HG02798 (cell line): ENCODE results near the gene WNT7B.

Source experiments
- ATAC-seq: cut with Tn5 transposase; IDR thresholded peaks from one replicate; pipeline ENCODE4 v1.9.1; 2021; ENCODE audit warnings: mild to moderate bottlenecking; ENCODE audit not compliant: unreplicated experiment, poor library complexity

WNT7B gene

GRCh38 chr22:45960477-45961386 is 16.2 kb downstream of the WNT7B start:
- ATAC-seq: no peak

GRCh38 chr22:45959719-45960476 is 17.1 kb downstream of the WNT7B start:
- ATAC-seq: no peak

GRCh38 chr22:45958971-45959370 is 18.0 kb downstream of the WNT7B start:
- ATAC-seq: no peak

GRCh38 chr22:45957826-45958225 is 19.1 kb downstream of the WNT7B start:
- ATAC-seq: no peak

- no peak for ATAC-seq
These were observed 23.8 kb downstream of the WNT7B start for GRCh38 chr22:45953178-45953577.

GRCh38 chr22:45952553-45952952 is 24.4 kb downstream of the WNT7B start:
- no peak for ATAC-seq

- no peak for ATAC-seq
These were observed 24.8 kb downstream of the WNT7B start for GRCh38 chr22:45952151-45952550.

GRCh38 chr22:45949891-45950290 is 27.1 kb downstream of the WNT7B start:
- ATAC-seq: no peak

GRCh38 chr22:45949258-45949870 is 27.6 kb downstream of the WNT7B start:
- ATAC-seq: no peak

- no peak for ATAC-seq
These were observed 28.8 kb downstream of the WNT7B start for GRCh38 chr22:45948081-45948648.

- ATAC-seq: no peak
These were observed 30.0 kb downstream of the WNT7B start for GRCh38 chr22:45946805-45947600.

GRCh38 chr22:45945621-45946106 is 31.3 kb downstream of the WNT7B start:
- ATAC-seq: no peak

GRCh38 chr22:45942787-45943493 is 34.0 kb downstream of the WNT7B start:
- no peak for ATAC-seq

GRCh38 chr22:45942344-45942743 is 34.6 kb downstream of the WNT7B start:
- ATAC-seq: no peak

- no peak for ATAC-seq
These were observed 38.0 kb downstream of the WNT7B start for GRCh38 chr22:45938913-45939312.

GRCh38 chr22:45937960-45938359 is 39.0 kb downstream of the WNT7B start:
- no peak for ATAC-seq

GRCh38 chr22:45935573-45935972 is 41.4 kb downstream of the WNT7B start:
- ATAC-seq: no peak

GRCh38 chr22:45934659-45935341 is 42.2 kb downstream of the WNT7B start:
- no peak for ATAC-seq

- ATAC-seq: no peak
These were observed 42.8 kb downstream of the WNT7B start for GRCh38 chr22:45934168-45934564.
